Osteocyte (in vitro differentiated cells): ENCODE measurements around the gene ZNF397. TPM values are rescaled to one million over a fixed set of nuclear protein-coding genes. Genes with fewer than 3 reads are reported as not detected.
A peak's percentile ranks its signal among the peaks of the same experiment; 100 is the strongest.

Experiments used
- DNase-seq: peaks from one replicate; pipeline ENCODE4 v3.0.0; 2021; ENCODE audit warnings: mixed read lengths; ENCODE audit not compliant: unreplicated experiment; ENCODE audit errors: extremely low spot score
- H3K27ac Mint-ChIP-seq: one replicate; pipeline ENCODE4 v1.8.0; 2021; ENCODE audit warnings: mild to moderate bottlenecking, mixed read lengths; ENCODE audit not compliant: unreplicated experiment
- H3K27me3 Mint-ChIP-seq: one replicate; pipeline ENCODE4 v1.8.0; 2021; ENCODE audit warnings: mixed read lengths; ENCODE audit not compliant: unreplicated experiment
- H3K36me3 Mint-ChIP-seq: one replicate; pipeline ENCODE4 v1.8.0; 2021; ENCODE audit warnings: mixed read lengths; ENCODE audit not compliant: unreplicated experiment
- H3K4me1 Mint-ChIP-seq: one replicate; pipeline ENCODE4 v1.8.0; 2021; ENCODE audit warnings: mixed read lengths; ENCODE audit not compliant: unreplicated experiment
- H3K4me3 Mint-ChIP-seq: one replicate; pipeline ENCODE4 v1.8.0; 2021; ENCODE audit warnings: mild to moderate bottlenecking, moderate library complexity, mixed read lengths; ENCODE audit not compliant: unreplicated experiment
- H3K9me3 Mint-ChIP-seq: one replicate; pipeline ENCODE4 v1.8.0; 2021; ENCODE audit warnings: mixed read lengths; ENCODE audit not compliant: unreplicated experiment
- total RNA-seq: library from RNA; stranded (reverse); gene quantifications from 2 replicates; pipeline ENCODE4 v1.2.1, GENCODE V29; 2021
- TF ChIP-seq, protein P1 (sequence below): fragments of 200-600 bp; sonication (generic); IDR thresholded peaks from 2 replicates; pipeline ENCODE4 v1.5.0; 2021; ENCODE audit warnings: antibody characterized with exemption, mild to moderate bottlenecking, moderate library complexity

The ZNF397 gene
- total RNA-seq, 1 donor from 2014 or later, result 23.9 TPM

DNA sequence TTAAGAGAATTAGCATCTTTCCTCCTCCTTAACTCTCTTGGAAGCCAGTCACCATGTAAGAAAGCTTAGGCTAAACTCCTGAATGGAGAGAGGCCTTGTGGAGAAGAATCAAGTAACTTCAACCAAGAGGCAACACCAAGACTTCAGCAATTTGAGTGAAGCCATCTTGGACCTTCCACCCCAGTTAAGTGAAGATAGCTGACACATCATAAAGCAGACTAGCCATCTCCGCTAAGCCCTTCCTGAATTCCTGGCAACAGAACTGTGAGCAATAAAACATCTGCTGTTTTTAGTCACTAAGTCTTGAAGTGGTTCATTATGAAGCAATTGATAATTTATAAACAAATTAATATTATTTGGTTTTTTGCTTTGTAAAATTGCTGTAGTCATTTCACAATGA lies 1.5 kb upstream of the ZNF397 start:
- no peak overlapping the region for H3K4me3 Mint-ChIP-seq
- H3K27ac Mint-ChIP-seq, result no peak overlapping the region
- peaks cover 11% of the 10 kb centered on the region for H3K9me3 Mint-ChIP-seq
- peaks cover 22% of the 10 kb centered on the region for H3K36me3 Mint-ChIP-seq
- H3K4me1 Mint-ChIP-seq, result peaks cover 6% of the 10 kb centered on the region
- H3K27me3 Mint-ChIP-seq, result peaks cover 2% of the 10 kb centered on the region
- no peak for DNase-seq
- TF ChIP-seq, protein P1, sequence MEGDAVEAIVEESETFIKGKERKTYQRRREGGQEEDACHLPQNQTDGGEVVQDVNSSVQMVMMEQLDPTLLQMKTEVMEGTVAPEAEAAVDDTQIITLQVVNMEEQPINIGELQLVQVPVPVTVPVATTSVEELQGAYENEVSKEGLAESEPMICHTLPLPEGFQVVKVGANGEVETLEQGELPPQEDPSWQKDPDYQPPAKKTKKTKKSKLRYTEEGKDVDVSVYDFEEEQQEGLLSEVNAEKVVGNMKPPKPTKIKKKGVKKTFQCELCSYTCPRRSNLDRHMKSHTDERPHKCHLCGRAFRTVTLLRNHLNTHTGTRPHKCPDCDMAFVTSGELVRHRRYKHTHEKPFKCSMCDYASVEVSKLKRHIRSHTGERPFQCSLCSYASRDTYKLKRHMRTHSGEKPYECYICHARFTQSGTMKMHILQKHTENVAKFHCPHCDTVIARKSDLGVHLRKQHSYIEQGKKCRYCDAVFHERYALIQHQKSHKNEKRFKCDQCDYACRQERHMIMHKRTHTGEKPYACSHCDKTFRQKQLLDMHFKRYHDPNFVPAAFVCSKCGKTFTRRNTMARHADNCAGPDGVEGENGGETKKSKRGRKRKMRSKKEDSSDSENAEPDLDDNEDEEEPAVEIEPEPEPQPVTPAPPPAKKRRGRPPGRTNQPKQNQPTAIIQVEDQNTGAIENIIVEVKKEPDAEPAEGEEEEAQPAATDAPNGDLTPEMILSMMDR, result no peak

DNA sequence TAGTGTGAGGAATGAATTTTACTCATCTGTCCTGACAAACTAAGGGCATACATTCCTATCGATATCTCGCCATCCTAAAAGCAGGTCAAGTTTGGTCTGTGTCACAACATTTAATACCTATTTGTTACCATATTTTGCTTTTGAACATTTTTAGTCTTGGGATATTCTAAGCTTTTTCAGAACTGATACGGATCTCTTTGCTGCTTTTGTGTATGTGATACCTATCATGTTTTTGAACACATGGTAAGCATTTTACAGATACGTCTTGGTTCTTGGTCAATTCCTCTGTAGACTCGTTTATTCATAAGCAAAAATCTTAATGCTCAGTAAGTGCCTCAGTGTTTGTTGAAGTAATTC lies 592 bp downstream of the ZNF397 start:
- Mint-ChIP-seq H3K4me1 (peaks cover 6% of the 10 kb centered on the region), H3K36me3 (peaks cover 43% of the 10 kb centered on the region), H3K9me3 (peaks cover 29% of the 10 kb centered on the region), H3K27me3 (no peaks in the 10 kb centered on the region), H3K4me3 (peak overlapping the region; percentile 88), H3K27ac (peak overlapping the region; percentile 100)
- no peak for DNase-seq
- TF ChIP-seq, protein P1, result no peak

DNA sequence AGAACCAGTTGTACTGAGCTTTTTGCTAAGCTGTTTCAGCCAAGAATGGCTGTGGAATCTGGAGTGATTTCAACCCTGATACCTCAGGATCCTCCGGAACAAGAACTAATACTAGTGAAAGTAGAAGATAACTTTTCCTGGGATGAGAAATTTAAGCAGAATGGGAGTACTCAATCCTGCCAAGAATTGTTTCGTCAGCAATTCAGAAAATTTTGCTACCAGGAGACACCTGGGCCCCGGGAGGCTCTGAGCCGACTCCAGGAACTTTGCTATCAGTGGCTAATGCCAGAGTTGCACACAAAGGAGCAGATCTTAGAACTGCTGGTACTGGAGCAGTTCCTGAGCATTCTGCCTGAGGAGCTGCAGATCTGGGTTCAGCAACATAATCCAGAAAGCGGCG lies 1.6 kb downstream of the ZNF397 start:
- peaks cover 34% of the 10 kb centered on the region for H3K9me3 Mint-ChIP-seq
- peak overlapping the region; percentile 10 for H3K27ac Mint-ChIP-seq
- TF ChIP-seq, protein P1, result no peak
- H3K27me3 Mint-ChIP-seq, result no peaks in the 10 kb centered on the region
- peaks cover 4% of the 10 kb centered on the region for H3K4me1 Mint-ChIP-seq
- H3K4me3 Mint-ChIP-seq, result no peak overlapping the region
- H3K36me3 Mint-ChIP-seq, result peaks cover 53% of the 10 kb centered on the region
- no peak for DNase-seq

DNA sequence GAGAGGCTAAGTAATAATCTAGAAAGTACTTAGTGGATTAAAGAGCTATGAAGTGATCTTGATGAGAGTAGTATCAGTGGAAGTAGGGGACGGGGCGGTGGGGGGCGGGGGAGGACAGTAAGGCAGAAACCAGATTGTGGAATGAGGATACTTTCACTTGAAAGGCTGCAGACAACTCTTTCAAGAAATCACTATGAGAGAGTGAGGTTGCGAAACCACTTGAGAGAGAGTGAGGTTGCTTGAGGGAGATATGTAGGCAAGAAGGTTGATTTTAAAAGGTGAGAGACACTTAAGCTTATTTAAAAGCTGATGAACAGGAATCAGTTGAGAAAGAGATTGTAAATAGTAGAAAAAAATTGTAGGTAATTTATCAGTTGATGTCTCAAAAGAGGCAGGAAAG lies 3.8 kb downstream of the ZNF397 start:
- no peaks in the 10 kb centered on the region for H3K27me3 Mint-ChIP-seq
- peaks cover 47% of the 10 kb centered on the region for H3K9me3 Mint-ChIP-seq
- DNase-seq, result no peak
- no peak overlapping the region for H3K27ac Mint-ChIP-seq
- peaks cover 4% of the 10 kb centered on the region for H3K4me1 Mint-ChIP-seq
- no peak overlapping the region for H3K4me3 Mint-ChIP-seq
- TF ChIP-seq, protein P1, result no peak
- peaks cover 70% of the 10 kb centered on the region for H3K36me3 Mint-ChIP-seq

DNA sequence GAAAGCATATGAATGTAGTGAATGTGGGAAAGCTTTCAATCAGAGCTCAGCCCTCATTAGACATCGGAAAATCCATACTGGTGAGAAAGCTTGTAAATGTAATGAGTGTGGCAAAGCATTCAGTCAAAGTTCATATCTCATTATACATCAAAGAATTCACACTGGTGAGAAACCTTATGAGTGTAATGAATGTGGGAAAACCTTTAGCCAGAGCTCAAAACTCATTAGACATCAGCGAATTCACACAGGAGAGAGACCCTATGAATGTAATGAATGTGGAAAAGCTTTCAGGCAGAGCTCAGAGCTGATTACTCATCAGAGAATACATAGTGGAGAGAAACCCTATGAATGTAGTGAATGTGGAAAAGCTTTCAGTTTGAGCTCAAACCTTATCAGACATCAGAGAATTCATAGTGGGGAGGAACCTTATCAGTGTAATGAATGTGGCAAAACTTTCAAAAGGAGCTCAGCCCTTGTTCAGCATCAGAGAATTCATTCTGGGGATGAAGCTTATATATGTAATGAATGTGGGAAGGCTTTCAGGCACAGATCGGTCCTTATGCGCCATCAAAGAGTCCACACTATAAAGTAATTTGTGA lies 5.0 kb downstream of the ZNF397 start:
- no peaks in the 10 kb centered on the region for H3K4me1 Mint-ChIP-seq
- H3K27me3 Mint-ChIP-seq, result no peaks in the 10 kb centered on the region
- TF ChIP-seq, protein P1, result no peak
- DNase-seq, result no peak
- peaks cover 51% of the 10 kb centered on the region for H3K9me3 Mint-ChIP-seq
- H3K36me3 Mint-ChIP-seq, result peaks cover 82% of the 10 kb centered on the region
- no peak overlapping the region for H3K27ac Mint-ChIP-seq
- H3K4me3 Mint-ChIP-seq, result no peak overlapping the region
